H1 (cell line): ENCODE measurements around the gene SLC51B. TPM values are rescaled to one million over a fixed set of nuclear protein-coding genes. Genes with fewer than 3 reads are reported as not detected.

Experiments used
- CTCF ChIA-PET: fragments of 300-600 bp; sonication (Branson Sonifier 250); formaldehyde crosslinking; loops from one replicate; lab custom pipeline; 2021; ENCODE audit not compliant: partially characterized antibody; lab: Charles Lee
- POLR2A ChIA-PET: fragments of 300-600 bp; sonication (Branson Sonifier 250); formaldehyde crosslinking; loops from one replicate; lab custom pipeline; 2021; ENCODE audit warnings: inconsistent platforms; ENCODE audit not compliant: partially characterized antibody; lab: Charles Lee
- DNase-seq, 2 experiments: peaks; one replicate each; pipeline versions ENCODE4 v3.0.0 to v3.0.0-alpha.2; 2010 to 2022; ENCODE audit warnings: low spot score in 2 of 2, low read depth in 1 of 2, mixed read lengths in 1 of 2
- FAIRE-seq: peaks from 2 replicates; lab custom pipeline; 2011; peaks lifted over from hg19 to GRCh38; lab: Jason Lieb, UNC
- H2AFZ ChIP-seq: 2 replicates; pipeline ENCODE4 v1.8.1; 2012; ENCODE audit warnings: low read length, inconsistent platforms
- H2AK5ac ChIP-seq: 2 replicates; pipeline ENCODE4 v1.6.1; 2013; ENCODE audit warnings: low read depth, low read length
- H2BK120ac ChIP-seq: replicated peaks from 2 replicates; pipeline ENCODE3; 2013; ENCODE audit warnings: low read depth, low read length, inconsistent platforms
- H2BK12ac ChIP-seq: 2 replicates; pipeline ENCODE4 v1.6.1; 2013; ENCODE audit warnings: low read depth, low read length
- H2BK15ac ChIP-seq: 2 replicates; pipeline ENCODE4 v1.6.1; 2013; ENCODE audit warnings: low read length
- H2BK20ac ChIP-seq: 2 replicates; pipeline ENCODE4 v1.6.1; 2013; ENCODE audit warnings: low read length
- H2BK5ac ChIP-seq: 2 replicates; pipeline ENCODE4 v1.6.1; 2013; ENCODE audit warnings: low read depth, low read length
- H3K14ac ChIP-seq: 2 replicates; pipeline ENCODE4 v1.6.1; 2013; ENCODE audit warnings: inconsistent platforms; ENCODE audit not compliant: insufficient read length
- H3K18ac ChIP-seq: 2 replicates; pipeline ENCODE4 v1.6.1; 2013; ENCODE audit warnings: low read length; ENCODE audit errors: extremely low read depth
- H3K23ac ChIP-seq: 2 replicates; pipeline ENCODE4 v1.6.1; 2013; ENCODE audit warnings: inconsistent platforms; ENCODE audit not compliant: insufficient read length
- H3K23me2 ChIP-seq: 2 replicates; pipeline ENCODE4 v1.6.1; 2013; ENCODE audit warnings: low read depth, low read length
- H3K27ac ChIP-seq: 2 replicates; pipeline ENCODE4 v1.6.1; 2011; ENCODE audit warnings: low read depth, low read length, inconsistent platforms
- H3K27me3 ChIP-seq, 4 experiments: replicated peaks in 1 of 4; 1 replicate in 1 of 4; 2 replicates in 3 of 4; pipeline versions ENCODE4 v1.6.1 to v1.8.1; 2011 to 2013; ENCODE audit warnings: low read length in 3 of 4, mild to moderate bottlenecking in 3 of 4, inconsistent platforms in 2 of 4, mixed read lengths in 2 of 4, moderate library complexity in 1 of 4; ENCODE audit not compliant: control insufficient read depth in 3 of 4, insufficient read depth in 3 of 4; ENCODE audit errors: extremely low read depth in 1 of 4
- H3K36me3 ChIP-seq, 4 experiments: 2 replicates each; pipeline versions ENCODE4 v1.6.1 to v1.8.1; 2011 to 2013; ENCODE audit warnings: mild to moderate bottlenecking in 4 of 4, low read length in 3 of 4, moderate library complexity in 2 of 4, control low read depth in 1 of 4, inconsistent platforms in 1 of 4; ENCODE audit not compliant: insufficient read depth in 4 of 4, control insufficient read depth in 2 of 4
- H3K4ac ChIP-seq: replicated peaks from 2 replicates; pipeline ENCODE3; 2013; ENCODE audit warnings: low read length, low read depth, mixed read lengths, inconsistent platforms; ENCODE audit not compliant: insufficient read length
- H3K4me1 ChIP-seq, 4 experiments: replicated peaks in 1 of 4; 1 replicate in 1 of 4; 2 replicates in 3 of 4; pipeline versions ENCODE4 v1.6.1 to v1.8.1; 2011 to 2013; ENCODE audit warnings: low read length in 3 of 4, inconsistent platforms in 2 of 4, mixed read lengths in 1 of 4; ENCODE audit not compliant: insufficient read depth in 4 of 4, control insufficient read depth in 3 of 4
- H3K4me2 ChIP-seq, 2 experiments: 2 replicates each; pipeline versions ENCODE4 v1.6.1 to v1.8.1; 2011 to 2013; ENCODE audit warnings: low read depth in 2 of 2, low read length in 2 of 2, control low read depth in 1 of 2, inconsistent platforms in 1 of 2, mild to moderate bottlenecking in 1 of 2; ENCODE audit not compliant: insufficient read depth in 1 of 2
- H3K4me3 ChIP-seq, 4 experiments: fragments of 200-600, 300-600 bp in 1 of 4; sonication (generic), shearing (Covaris generic), sonication (Bioruptor Twin) in 1 of 4; 2 replicates each; pipeline versions ENCODE4 v1.5.1 to v1.8.1; 2011 to 2016; ENCODE audit warnings: low read length in 4 of 4, low read depth in 3 of 4, control low read depth in 2 of 4, inconsistent platforms in 2 of 4, mild to moderate bottlenecking in 2 of 4, mixed read lengths in 1 of 4, moderate library complexity in 1 of 4; ENCODE audit not compliant: insufficient read depth in 2 of 4; ENCODE audit errors: extremely low read depth in 1 of 4
- H3K56ac ChIP-seq: replicated peaks from 2 replicates; pipeline ENCODE3; 2013; ENCODE audit warnings: low read depth, mild to moderate bottlenecking, mixed read lengths, low read length, inconsistent platforms; ENCODE audit not compliant: insufficient read length
- H3K79me1 ChIP-seq: 2 replicates; pipeline ENCODE4 v1.6.1; 2013; ENCODE audit warnings: low read depth, low read length, control low read depth
- H3K79me2 ChIP-seq, 2 experiments: 2 replicates each; pipeline versions ENCODE4 v1.6.1 to v1.8.1; 2012 to 2013; ENCODE audit warnings: low read length in 2 of 2, mild to moderate bottlenecking in 2 of 2, inconsistent platforms in 1 of 2; ENCODE audit not compliant: insufficient read depth in 2 of 2, control insufficient read depth in 1 of 2
- H3K9ac ChIP-seq, 4 experiments: replicated peaks in 1 of 4; 1 replicate in 1 of 4; 2 replicates in 3 of 4; pipeline versions ENCODE4 v1.6.1 to v1.8.1; 2011 to 2013; ENCODE audit warnings: low read depth in 3 of 4, low read length in 3 of 4, control low read depth in 2 of 4, mild to moderate bottlenecking in 2 of 4, moderate library complexity in 2 of 4, inconsistent platforms in 1 of 4; ENCODE audit errors: extremely low read depth in 1 of 4
- H3K9me3 ChIP-seq, 2 experiments: 2 replicates each; pipeline versions ENCODE4 v1.6.1 to v1.8.1; 2012 to 2013; ENCODE audit warnings: mild to moderate bottlenecking in 2 of 2, moderate library complexity in 2 of 2, control low read depth in 1 of 2, inconsistent platforms in 1 of 2, low read depth in 1 of 2, low read length in 1 of 2, mixed read lengths in 1 of 2; ENCODE audit not compliant: insufficient read depth in 2 of 2
- H4K20me1 ChIP-seq, 2 experiments: replicated peaks in 1 of 2; 2 replicates each; pipeline versions ENCODE3 to v1.8.1; 2011 to 2013; ENCODE audit warnings: inconsistent platforms in 2 of 2, low read length in 2 of 2, mild to moderate bottlenecking in 1 of 2; ENCODE audit not compliant: insufficient read depth in 2 of 2, control insufficient read depth in 1 of 2
- H4K5ac ChIP-seq: 2 replicates; pipeline ENCODE4 v1.6.1; 2013; ENCODE audit warnings: low read length, low read depth, mixed read lengths, inconsistent platforms; ENCODE audit not compliant: insufficient read length
- H4K8ac ChIP-seq: 2 replicates; pipeline ENCODE4 v1.8.0; 2013; ENCODE audit warnings: mild to moderate bottlenecking, moderate library complexity, low read length, inconsistent platforms; ENCODE audit not compliant: insufficient read depth; ENCODE audit errors: extremely low read depth
- H4K91ac ChIP-seq: replicated peaks from 2 replicates; pipeline ENCODE3; 2013; ENCODE audit warnings: low read length, mixed read lengths, inconsistent platforms; ENCODE audit not compliant: insufficient read length
- CEBPB ChIP-seq: IDR thresholded peaks from 2 replicates; pipeline ENCODE4 v1.6.1; 2012; ENCODE audit warnings: low read depth, low read length
- PHF8 ChIP-seq: fragments of 200-600 bp; sonication (generic); conservative IDR thresholded peaks from 2 replicates; pipeline ENCODE4 v1.7.1; 2012; ENCODE audit warnings: low read depth, mild to moderate bottlenecking, inconsistent platforms, low read length, moderate library complexity
- SUZ12 ChIP-seq: fragments of 200-600 bp; sonication (generic); IDR thresholded peaks from 2 replicates; pipeline ENCODE4 v1.6.1; 2012; ENCODE audit warnings: mild to moderate bottlenecking, inconsistent platforms, low read length, moderate library complexity, mixed read lengths
- WGBS, 2 experiments: shearing (Covaris generic) in 1 of 2; methylation state at CpG; one replicate each; pipeline versions ENCODE4 v1.1.6 to v1.1.7; 2013 to 2015; ENCODE audit warnings: low lambda C conversion rate in 2 of 2, mixed read lengths in 2 of 2, inconsistent platforms in 1 of 2, low coverage in 1 of 2, missing lambda C conversion rate in 1 of 2; ENCODE audit not compliant: insufficient replicate concordance in 2 of 2, insufficient coverage in 1 of 2, insufficient read length in 1 of 2; ENCODE audit errors: extremely low coverage in 1 of 2, missing lambda C conversion rate in 1 of 2; 5-methylcytosine and 5-hydroxymethylcytosine counted together
- polyA plus RNA-seq, 7 experiments: library from polyadenylated mRNA; depleted of rRNA in 3 of 7; stranded (reverse) in 5 of 7; unstranded in 2 of 7; fragments of >200 nt in 5 of 7; fragments of 200-250 nt in 2 of 7; gene quantifications; 1 replicate in 5 of 7; 2 replicates in 1 of 7; 4 replicates in 1 of 7; pipeline versions ENCODE4 v1.2.1 to v1.2.3, GENCODE V29; 2011 to 2013; ENCODE audit warnings: missing spikeins in 2 of 7, mixed read lengths in 2 of 7
- total RNA-seq: library from RNA; stranded (reverse); fragmentation: NEBNext Ultra II Directional; extraction: Animal tissue kit (Norgen Biotek cat#: 25700); gene quantifications from 2 replicates; pipeline ENCODE4 v1.2.1, GENCODE V29; 2021

Gene SLC51B
- total and polyA plus RNA-seq, 2 of the 8 experiments (the other 6 are each of a cell fraction or from before 2014, with no cell fraction given): not detected

GRCh38 chr15:65089206-65089824, 44.1 kb downstream of the SLC51B start:
- H3K56ac ChIP-seq: no peak overlapping the region
- H3K36me3 ChIP-seq: no peaks in the 10 kb centered on the region
- H4K8ac ChIP-seq: no peak overlapping the region
- WGBS, 2 experiments: 84% methylated on average over 5 of the region's 5 CpGs; no CpG with 5 or more reads in 1 of the 2 experiments
- no peak for TF ChIP-seq PHF8
- TF ChIP-seq CEBPB: no peak
- no peak for TF ChIP-seq SUZ12
- no peak overlapping the region for H3K23ac ChIP-seq
- no peaks in the 10 kb centered on the region; a peak in 1 of 7 replicates for H3K27me3 ChIP-seq
- H3K4me2 ChIP-seq: no peak overlapping the region
- no peak overlapping the region for H3K4ac ChIP-seq
- peak overlapping the region; percentile 47 for H4K91ac ChIP-seq
- H4K20me1 ChIP-seq: no peaks in the 10 kb centered on the region
- FAIRE-seq: no peak
- H2AFZ ChIP-seq: no peak overlapping the region
- H2BK20ac ChIP-seq: 0 out of 2 replicates have a peak overlapping the region, but pooled peaks have one; percentile 5
- H2BK120ac ChIP-seq: no peak overlapping the region
- no peak overlapping the region for H3K9ac ChIP-seq
- no peak overlapping the region for H3K18ac ChIP-seq
- no peak overlapping the region for H2BK15ac ChIP-seq
- ChIA-PET POLR2A (interaction anchor here (1.2 to 14.5 kb wide), 3 partner anchors 11 to 22 kb away, joined by 3 to 93 read pairs (median 10); partner anchors contain the start of gene RASL12), CTCF (interaction anchor here (0.6 to 32.9 kb wide), 6 partner anchors 11 to 56 kb away, joined by 3 to 1213 read pairs (median 6); partner anchors contain the start of genes KBTBD13, RASL12, SLC51B and UBAP1L)
- no peak for DNase-seq
- no peaks in the 10 kb centered on the region for H3K23me2 ChIP-seq
- no peak overlapping the region for H2BK5ac ChIP-seq
- no peaks in the 10 kb centered on the region for H3K79me2 ChIP-seq
- no peaks in the 10 kb centered on the region for H3K9me3 ChIP-seq
- H2BK12ac ChIP-seq: no peak overlapping the region
- H3K79me1 ChIP-seq: no peaks in the 10 kb centered on the region
- H3K4me1 ChIP-seq: peaks cover 1 to 11% (median 4%) of the 10 kb centered on the region in 4 experiments
- H2AK5ac ChIP-seq: no peak overlapping the region
- no peak overlapping the region for H3K14ac ChIP-seq
- no peak overlapping the region for H3K27ac ChIP-seq
- H4K5ac ChIP-seq: no peak overlapping the region
- H3K4me3 ChIP-seq: no peak overlapping the region
